Breast epithelium (tissue), 3 donors: ENCODE results near the gene JTB.

Source experiments
- CTCF ChIP-seq, 3 donors: fragments of 450-650 bp; IDR thresholded peaks; one replicate each; pipeline ENCODE4 v1.5.1; 2016 to 2017; ENCODE audit warnings: antibody characterized with exemption in 3 of 3, mild to moderate bottlenecking in 3 of 3, moderate library complexity in 3 of 3
- POLR2A ChIP-seq: fragments of 450-650 bp; IDR thresholded peaks from one replicate; pipeline ENCODE4 v1.6.1; 2016; ENCODE audit warnings: antibody characterized with exemption, mild to moderate bottlenecking, moderate library complexity
- POLR2AphosphoS5 ChIP-seq, 3 donors: sonication (generic); formaldehyde crosslinking; IDR thresholded peaks; one replicate each; pipeline ENCODE4 v1.6.1; 2017; ENCODE audit warnings: antibody characterized with exemption in 3 of 3

GRCh38 chr1:153961421-153961820 lies 16.1 kb downstream of the JTB start:
- TF ChIP-seq POLR2A (no peak), CTCF (IDR thresholded peaks at IDR 0.05) (no peak), POLR2AphosphoS5 (IDR thresholded peaks at IDR 0.05) (no peak)
